ENCODE measurements around the gene CXorf65.

DNA sequence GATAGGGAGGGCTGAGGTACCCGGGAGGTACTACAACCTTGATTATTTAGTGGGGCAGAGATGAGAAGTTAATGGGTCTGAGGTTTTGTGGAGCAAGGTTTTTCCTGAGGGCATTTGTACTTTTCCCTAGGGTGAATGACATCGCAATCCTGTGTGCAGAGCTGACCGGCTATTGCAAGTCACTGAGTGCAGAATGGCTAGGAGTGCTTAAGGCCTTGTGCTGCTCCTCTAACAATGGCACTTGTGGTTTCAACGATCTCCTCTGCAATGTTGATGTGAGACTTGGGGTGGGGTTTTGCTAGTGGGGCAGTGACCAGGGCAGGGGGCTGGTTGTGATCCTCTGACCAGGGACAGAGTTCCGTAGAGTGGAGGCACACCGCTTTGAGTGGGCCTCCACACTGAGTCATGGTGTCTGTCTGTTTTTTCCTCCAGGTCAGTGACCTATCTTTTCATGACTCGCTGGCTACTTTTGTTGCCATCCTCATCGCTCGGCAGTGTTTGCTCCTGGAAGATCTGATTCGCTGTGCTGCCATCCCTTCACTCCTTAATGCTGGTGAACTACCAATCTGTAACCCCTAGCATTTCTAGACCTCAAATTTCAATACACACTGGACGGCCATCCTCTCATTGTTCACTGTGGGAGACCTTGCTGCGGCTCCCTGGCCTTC lies 21.8 kb upstream of the CXorf65 start:
- TF ChIP-seq POLR2A (IDR thresholded peaks at IDR 0.05; ENCODE audit: low read length) = no peak
- no peak for TF ChIP-seq GATA1 (IDR thresholded peaks at IDR 0.05; ENCODE audit: low read depth, low read length)

All from erythroblast (primary cell).